SU-DHL-6 (cell line): ENCODE measurements around the gene MR1.

Experiments used
- CTCF ChIP-seq: fragments of 200-600 bp; sonication (generic); IDR thresholded peaks from one replicate; pipeline ENCODE4 v1.5.1; 2017; ENCODE audit warnings: antibody characterized with exemption, mild to moderate bottlenecking, low read length, moderate library complexity; ENCODE audit not compliant: insufficient read depth, poor library complexity, severe bottlenecking
- EZH2phosphoT487 ChIP-seq: fragments of 200-600 bp; sonication (generic), shearing (Covaris generic); conservative IDR thresholded peaks from 2 replicates; pipeline ENCODE4 v1.6.1; 2018; ENCODE audit warnings: mild to moderate bottlenecking, antibody characterized with exemption, low read length, moderate library complexity, mixed read lengths

GRCh38 chr1:181089676-181090544 lies 56.1 kb downstream of the MR1 start:
- TF ChIP-seq CTCF (no peak), EZH2phosphoT487 (no peak)
